BLaER1 treated with 17β-estradiol and CSF1 and Interleukin-3, amounts not matched to agents 10 nM and 100 nM (cell line): Measurements from ENCODE around the gene UBALD1.

ENCODE experiments used
- H3K27ac ChIP-seq, 11 experiments: shearing (Covaris generic); formaldehyde crosslinking; 2 replicates each; pipeline ENCODE4 v1.8.1; 2022
- H3K27me3 ChIP-seq, 11 experiments: shearing (Covaris generic); formaldehyde crosslinking; 2 replicates each; pipeline ENCODE4 v1.8.1; 2022
- H3K36me3 ChIP-seq, 11 experiments: shearing (Covaris generic); formaldehyde crosslinking; 2 replicates each; pipeline ENCODE4 v1.8.1; 2022
- H3K4me1 ChIP-seq, 10 experiments: shearing (Covaris generic); formaldehyde crosslinking; 2 replicates each; pipeline ENCODE4 v1.8.1; 2022
- H3K4me2 ChIP-seq, 11 experiments: shearing (Covaris generic); formaldehyde crosslinking; 2 replicates each; pipeline ENCODE4 v1.8.1; 2022
- H3K4me3 ChIP-seq, 10 experiments: shearing (Covaris generic); formaldehyde crosslinking; 2 replicates each; pipeline ENCODE4 v1.8.1; 2022
- H3K9ac ChIP-seq, 11 experiments: shearing (Covaris generic); formaldehyde crosslinking; 2 replicates each; pipeline ENCODE4 v1.8.1; 2022
- H3K9me3 ChIP-seq, 11 experiments: shearing (Covaris generic); formaldehyde crosslinking; replicated peaks in 1 of 11; 2 replicates each; pipeline ENCODE4 v1.8.1; 2022
- H4K20me1 ChIP-seq, 11 experiments: shearing (Covaris generic); formaldehyde crosslinking; 2 replicates each; pipeline ENCODE4 v1.8.1; 2022
- Cebpa-rat ChIP-seq, 11 experiments: shearing (Covaris generic); IDR thresholded peaks; 2 replicates each; pipeline ENCODE4 v1.8.1; 2022

The UBALD1 gene

GRCh38 chr16:4609200-4610010 is 5.3 kb downstream of the UBALD1 start:
- Histone ChIP-seq H4K20me1 (peaks cover 46 to 91% (median 70%) of the 10 kb centered on the region in 11 experiments), H3K4me3 (no peak overlapping the region), H3K9ac (peak overlapping the region in 2 of 11 experiments; percentile 2 to 4; a peak in 3 of 22 replicates), H3K9me3 (no peaks in the 10 kb centered on the region), H3K4me1 (peaks cover 33 to 66% (median 55%) of the 10 kb centered on the region in 10 experiments), H3K36me3 (peaks cover 22 to 46% (median 29%) of the 10 kb centered on the region in 11 experiments; a peak in 21 of 22 replicates), H3K27me3 (no peaks in the 10 kb centered on the region), H3K27ac (no peak overlapping the region), H3K4me2 (0 out of 22 replicates have a peak overlapping the region, but pooled peaks of 1 of the 11 experiments have one; percentile 12)
- TF ChIP-seq Cebpa-rat (IDR thresholded peaks at IDR 0.05), result no peak

- H3K9ac ChIP-seq, result peak overlapping the region in 5 of 11 experiments; percentile 8 to 50 (median 22); a peak in 4 of 22 replicates
- peaks cover 22 to 46% (median 29%) of the 10 kb centered on the region in 11 experiments; a peak in 21 of 22 replicates for H3K36me3 ChIP-seq
- no peaks in the 10 kb centered on the region for H3K27me3 ChIP-seq
- no peak for TF ChIP-seq Cebpa-rat (IDR thresholded peaks at IDR 0.05)
- no peak overlapping the region for H3K4me2 ChIP-seq
- H3K4me1 ChIP-seq, result peaks cover 32 to 65% (median 55%) of the 10 kb centered on the region in 10 experiments
- no peak overlapping the region for H3K27ac ChIP-seq
- H3K4me3 ChIP-seq, result no peak overlapping the region
- H4K20me1 ChIP-seq, result peaks cover 42 to 93% (median 67%) of the 10 kb centered on the region in 11 experiments
- no peaks in the 10 kb centered on the region for H3K9me3 ChIP-seq
These were observed 6.0 kb downstream of the UBALD1 start for GRCh38 chr16:4608704-4608980.

DNA sequence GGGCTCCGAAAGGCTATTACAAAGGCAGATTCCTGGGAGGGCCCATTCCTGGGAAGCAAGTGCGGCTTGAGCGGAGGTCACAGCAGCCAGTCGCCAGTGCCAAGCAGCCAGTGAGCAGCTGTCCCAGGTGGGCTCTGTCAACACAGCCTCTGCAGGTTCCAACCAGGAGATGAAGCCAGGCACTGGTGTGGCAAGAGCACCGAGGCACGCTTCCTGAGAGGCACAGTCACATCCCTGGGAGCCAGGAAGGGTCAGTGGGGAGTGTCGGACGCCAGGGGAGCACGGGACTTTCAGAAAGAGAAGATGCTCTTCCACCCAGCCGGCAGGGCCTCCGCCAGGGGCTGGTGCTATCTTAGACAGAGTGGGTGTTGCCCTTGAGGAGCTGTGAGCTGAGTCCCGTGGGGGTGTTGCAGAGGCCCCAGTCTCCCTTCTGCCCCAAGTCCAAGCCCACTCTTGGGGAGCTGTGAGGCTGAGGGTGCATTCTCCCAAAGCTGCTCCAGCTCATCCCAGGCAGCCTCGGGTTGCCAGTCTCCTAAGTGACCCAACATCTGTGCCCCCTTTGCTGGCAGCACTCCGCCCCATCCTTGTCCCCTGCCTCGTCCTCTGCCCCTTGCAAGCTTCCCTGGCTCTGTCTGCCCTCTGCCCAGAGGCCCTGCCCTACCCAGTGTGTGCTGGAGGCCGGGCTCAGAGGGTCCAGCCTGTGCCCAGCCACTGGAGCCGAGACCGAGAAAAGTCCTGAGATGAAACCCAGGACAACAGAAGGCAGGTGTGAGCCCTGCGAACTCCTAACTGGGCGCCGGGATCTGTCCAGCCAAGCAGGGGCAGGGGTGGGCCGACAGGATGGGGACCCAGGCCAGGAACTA is 6.6 kb downstream of the UBALD1 start:
- Histone ChIP-seq H3K9me3 (no peaks in the 10 kb centered on the region), H3K27ac (no peak overlapping the region), H3K4me1 (peaks cover 27 to 59% (median 50%) of the 10 kb centered on the region in 10 experiments), H3K4me2 (no peak overlapping the region), H3K27me3 (no peaks in the 10 kb centered on the region), H4K20me1 (peaks cover 36 to 89% (median 61%) of the 10 kb centered on the region in 11 experiments), H3K36me3 (peaks cover 22 to 46% (median 29%) of the 10 kb centered on the region in 11 experiments; a peak in 21 of 22 replicates), H3K4me3 (no peak overlapping the region), H3K9ac (peak overlapping the region in 5 of 11 experiments; percentile 8 to 50 (median 22); a peak in 6 of 22 replicates)
- no peak for TF ChIP-seq Cebpa-rat (IDR thresholded peaks at IDR 0.05)

DNA sequence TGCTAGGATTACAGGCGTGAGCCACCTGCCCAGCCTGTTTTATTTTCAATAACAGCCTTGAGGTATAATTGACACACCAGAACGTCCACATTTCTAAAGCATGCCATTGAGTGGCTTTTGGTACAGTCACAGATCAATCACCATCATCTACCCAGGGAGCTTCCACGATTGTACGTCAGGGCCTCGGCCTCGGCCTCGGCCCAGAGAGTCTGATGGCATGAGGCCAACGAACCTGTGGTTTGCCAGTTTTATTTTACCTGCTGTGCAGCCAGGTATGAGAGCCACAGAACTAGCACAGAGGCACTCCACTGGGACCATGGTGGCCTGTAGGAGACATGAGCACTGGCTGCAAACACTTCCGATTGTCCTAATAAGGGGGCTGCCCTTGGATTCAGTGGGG is 8.3 kb downstream of the UBALD1 start:
- Histone ChIP-seq H4K20me1 (peaks cover 20 to 78% (median 49%) of the 10 kb centered on the region in 11 experiments), H3K4me2 (no peak overlapping the region), H3K36me3 (peaks cover 22 to 43% (median 29%) of the 10 kb centered on the region in 11 experiments; a peak in 21 of 22 replicates), H3K27ac (no peak overlapping the region), H3K9ac (no peak overlapping the region), H3K4me3 (no peak overlapping the region), H3K27me3 (peaks cover 0 to 16% (median 7%) of the 10 kb centered on the region in 11 experiments; a peak in 9 of 22 replicates), H3K9me3 (no peaks in the 10 kb centered on the region), H3K4me1 (peaks cover 16 to 62% (median 51%) of the 10 kb centered on the region in 10 experiments)
- TF ChIP-seq Cebpa-rat (IDR thresholded peaks at IDR 0.05), result no peak

DNA sequence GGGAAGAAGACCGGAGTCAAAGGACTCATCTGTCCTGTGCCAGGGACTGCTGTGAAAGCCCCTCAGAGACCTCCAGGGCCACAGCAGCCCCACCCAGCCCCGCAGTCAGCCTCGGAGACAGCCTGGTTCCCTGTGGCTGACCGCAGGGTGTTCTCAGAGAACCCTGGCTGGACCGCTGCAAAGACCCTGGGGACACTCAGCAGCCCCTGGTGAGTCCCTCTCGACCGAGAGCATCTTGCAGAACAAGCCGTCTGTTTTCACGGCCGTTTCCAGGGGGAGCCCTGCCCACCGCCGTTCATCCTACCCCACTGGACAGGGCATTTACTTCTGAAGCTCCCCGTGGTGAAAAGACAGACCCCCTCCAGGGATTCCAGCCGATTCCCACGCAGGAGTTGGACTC is 10.3 kb downstream of the UBALD1 start:
- H3K9me3 ChIP-seq, result no peaks in the 10 kb centered on the region
- peaks cover 15 to 29% (median 20%) of the 10 kb centered on the region in 11 experiments; a peak in 21 of 22 replicates for H3K36me3 ChIP-seq
- no peak overlapping the region for H3K4me3 ChIP-seq
- peak overlapping the region in 8 of 11 experiments; percentile 14 to 44 (median 28); a peak in 11 of 22 replicates for H3K4me2 ChIP-seq
- peaks cover 0 to 19% (median 10%) of the 10 kb centered on the region in 11 experiments; a peak in 10 of 22 replicates for H3K27me3 ChIP-seq
- TF ChIP-seq Cebpa-rat (IDR thresholded peaks at IDR 0.05), result no peak
- H3K4me1 ChIP-seq, result peaks cover 7 to 49% (median 38%) of the 10 kb centered on the region in 10 experiments; a peak in 18 of 20 replicates
- no peak overlapping the region for H3K9ac ChIP-seq
- H4K20me1 ChIP-seq, result peaks cover under 1 to 58% (median 29%) of the 10 kb centered on the region in 11 experiments; a peak in 18 of 22 replicates
- H3K27ac ChIP-seq, result no peak overlapping the region

GRCh38 chr16:4603624-4604170 is 11.0 kb downstream of the UBALD1 start:
- Histone ChIP-seq H3K27me3 (peaks cover 0 to 19% (median 10%) of the 10 kb centered on the region in 11 experiments; a peak in 10 of 22 replicates), H3K27ac (no peak overlapping the region), H4K20me1 (peaks cover 0 to 54% (median 27%) of the 10 kb centered on the region in 11 experiments; a peak in 15 of 22 replicates), H3K4me1 (peaks cover 7 to 49% (median 38%) of the 10 kb centered on the region in 10 experiments; a peak in 18 of 20 replicates), H3K9me3 (no peaks in the 10 kb centered on the region), H3K4me3 (no peak overlapping the region), H3K36me3 (peaks cover 9 to 23% (median 15%) of the 10 kb centered on the region in 11 experiments; a peak in 19 of 22 replicates), H3K4me2 (peak overlapping the region in 2 of 11 experiments; percentile 27 to 44; a peak in 2 of 22 replicates), H3K9ac (no peak overlapping the region)
- TF ChIP-seq Cebpa-rat (IDR thresholded peaks at IDR 0.05), result no peak

GRCh38 chr16:4602331-4602730 is 12.4 kb downstream of the UBALD1 start:
- Histone ChIP-seq H3K36me3 (peaks cover 0 to 10% (median 2%) of the 10 kb centered on the region in 11 experiments; a peak in 8 of 22 replicates), H3K4me2 (peak overlapping the region in 9 of 11 experiments; percentile 34 to 77 (median 69); a peak in 17 of 22 replicates), H3K27ac (no peak overlapping the region), H3K9ac (peak overlapping the region in 6 of 11 experiments; percentile 1 to 34 (median 28); a peak in 4 of 22 replicates), H3K27me3 (peaks cover 0 to 19% (median 10%) of the 10 kb centered on the region in 11 experiments; a peak in 10 of 22 replicates), H3K9me3 (no peaks in the 10 kb centered on the region), H3K4me1 (peaks cover 7 to 41% (median 28%) of the 10 kb centered on the region in 10 experiments; a peak in 18 of 20 replicates), H4K20me1 (peaks cover 0 to 40% (median 14%) of the 10 kb centered on the region in 11 experiments; a peak in 14 of 22 replicates), H3K4me3 (no peak overlapping the region)
- no peak for TF ChIP-seq Cebpa-rat (IDR thresholded peaks at IDR 0.05)

- Histone ChIP-seq H3K4me3 (no peak overlapping the region), H3K4me2 (peak overlapping the region in 9 of 11 experiments; percentile 18 to 77 (median 69); a peak in 17 of 22 replicates), H4K20me1 (peaks cover 0 to 35% (median 12%) of the 10 kb centered on the region in 11 experiments; a peak in 13 of 22 replicates), H3K9ac (peak overlapping the region in 2 of 11 experiments; percentile 1 to 28; a peak in 1 of 22 replicates), H3K4me1 (peaks cover 7 to 41% (median 28%) of the 10 kb centered on the region in 10 experiments; a peak in 18 of 20 replicates), H3K9me3 (no peaks in the 10 kb centered on the region), H3K36me3 (0 out of 22 replicates have a peak, but pooled peaks cover 0 to 4% (median 0%) of the 10 kb centered on the region in 11 experiments), H3K27me3 (peaks cover 0 to 19% (median 10%) of the 10 kb centered on the region in 11 experiments; a peak in 10 of 22 replicates), H3K27ac (no peak overlapping the region)
- TF ChIP-seq Cebpa-rat (IDR thresholded peaks at IDR 0.05), result no peak
These were observed 12.9 kb downstream of the UBALD1 start for GRCh38 chr16:4601864-4602186.
